ENCODE data around the gene EPC2.
"Not testable (repeated sequence)": the region's sequence is repeated elsewhere in the genome, so short reads cannot be mapped to it uniquely, and the experiment has no call there.

The EPC2 gene

DNA sequence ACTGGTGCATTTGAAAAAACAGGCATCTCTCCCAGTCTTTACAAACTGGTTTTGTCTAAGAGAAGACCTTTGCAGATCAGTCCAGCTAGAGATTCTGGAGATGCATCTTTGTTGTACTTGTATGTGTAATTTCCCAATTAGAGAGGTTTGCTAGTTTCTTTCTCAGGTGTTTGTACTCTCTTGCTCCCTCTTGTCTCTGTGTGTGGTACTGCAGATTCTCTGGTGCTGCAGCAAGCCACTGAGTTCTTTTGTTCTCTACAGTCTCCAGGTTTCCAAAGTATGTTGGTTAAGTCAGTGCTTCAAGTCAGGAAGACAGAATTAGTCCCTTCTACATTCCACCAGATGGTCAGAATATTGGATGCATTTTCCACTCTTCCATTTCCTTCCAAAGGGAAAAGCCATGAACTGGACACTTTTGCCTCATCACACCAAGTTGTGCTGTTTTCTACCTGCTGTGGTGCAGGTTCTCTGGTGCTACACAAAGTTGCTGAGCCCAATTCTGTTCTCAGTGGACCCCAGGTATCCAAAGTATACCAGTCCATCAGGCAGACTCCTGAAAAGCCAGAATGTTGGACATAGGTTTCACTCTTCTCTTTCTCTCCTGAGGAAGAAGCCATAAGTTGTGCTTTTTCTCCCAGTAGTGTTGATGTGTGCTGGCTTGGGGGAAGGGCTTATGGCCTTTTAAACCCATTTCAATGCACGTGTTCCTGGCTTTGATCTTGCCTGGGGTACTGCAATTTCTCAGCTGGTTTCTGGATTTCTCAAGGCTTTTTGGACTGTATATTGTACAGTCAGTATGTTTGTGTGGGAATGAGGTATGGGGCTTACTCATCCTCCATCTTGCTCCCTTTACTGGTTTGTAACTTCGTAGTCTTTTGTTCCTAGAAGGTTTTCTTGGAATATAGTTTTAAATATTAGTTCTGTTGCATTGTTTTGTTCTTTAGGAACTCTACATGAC, 29.8 kb downstream of the EPC2 start:
- peak; percentile 15 for DNase-seq (ENCODE audit: low read depth)

DNA sequence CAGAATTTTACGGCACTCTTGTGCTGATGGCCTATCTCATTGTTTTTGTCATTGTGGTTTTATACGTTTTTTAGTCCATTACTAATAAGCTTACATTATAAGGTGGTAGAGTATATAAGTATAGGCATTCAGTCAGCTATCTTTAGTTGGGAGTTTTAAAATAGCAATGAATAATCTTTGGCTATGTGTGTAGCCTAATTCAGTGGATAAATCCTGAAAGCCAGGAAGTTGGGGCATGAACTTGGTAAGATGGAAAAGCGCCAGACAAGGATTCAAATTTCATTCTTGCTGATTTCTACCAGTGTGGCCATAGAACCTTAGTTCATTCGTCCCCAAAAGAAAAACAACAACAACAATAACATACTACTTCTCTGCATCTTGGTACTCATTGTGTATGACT, 31.2 kb downstream of the EPC2 start:
- DNase-seq (ENCODE audit: low read depth), result peak; percentile 43

DNA sequence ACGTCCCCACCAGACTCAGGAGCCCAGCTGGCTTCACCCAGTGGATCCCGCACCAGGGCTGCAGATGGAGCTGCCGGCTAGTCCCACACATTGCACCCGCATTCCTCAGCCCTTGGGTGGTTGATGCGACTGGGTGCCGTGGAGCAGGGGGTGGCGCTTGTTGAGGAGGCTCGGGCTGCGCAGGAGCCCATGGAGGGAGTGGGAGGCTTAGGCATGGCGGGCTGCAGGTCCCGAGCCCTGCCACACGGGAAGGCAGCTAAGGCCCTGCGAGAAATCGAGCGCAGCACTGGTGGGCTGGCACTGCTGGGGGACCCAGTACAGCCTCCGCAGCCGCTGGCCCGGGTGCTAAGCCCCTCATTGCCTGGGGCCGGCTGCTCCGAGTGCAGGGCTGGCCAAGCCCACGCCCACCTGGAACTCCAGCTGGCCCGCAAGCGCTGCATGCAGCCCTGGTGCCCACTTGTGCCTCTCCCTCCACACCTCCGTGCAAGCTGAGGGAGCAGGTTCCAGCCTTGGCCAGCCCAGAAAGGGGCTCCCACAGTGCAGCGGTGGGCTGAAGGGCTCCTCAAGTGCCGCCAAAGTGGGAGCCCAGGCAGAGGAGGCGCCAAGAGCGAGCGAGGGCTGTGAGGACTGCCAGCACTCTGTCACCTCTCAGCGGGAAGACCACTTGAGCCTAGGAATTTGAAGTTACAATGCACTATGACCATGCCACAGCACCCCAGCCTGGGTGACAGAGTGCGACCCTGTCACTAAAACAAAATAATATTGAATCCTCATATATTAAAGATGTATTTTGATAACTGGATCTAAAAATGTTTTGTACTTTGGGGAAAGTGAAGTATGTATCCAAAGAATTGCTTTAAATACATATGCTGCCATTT, 34.0 kb downstream of the EPC2 start:
- DNase-seq (ENCODE audit: low read depth), result not testable (repeated sequence)

DNA sequence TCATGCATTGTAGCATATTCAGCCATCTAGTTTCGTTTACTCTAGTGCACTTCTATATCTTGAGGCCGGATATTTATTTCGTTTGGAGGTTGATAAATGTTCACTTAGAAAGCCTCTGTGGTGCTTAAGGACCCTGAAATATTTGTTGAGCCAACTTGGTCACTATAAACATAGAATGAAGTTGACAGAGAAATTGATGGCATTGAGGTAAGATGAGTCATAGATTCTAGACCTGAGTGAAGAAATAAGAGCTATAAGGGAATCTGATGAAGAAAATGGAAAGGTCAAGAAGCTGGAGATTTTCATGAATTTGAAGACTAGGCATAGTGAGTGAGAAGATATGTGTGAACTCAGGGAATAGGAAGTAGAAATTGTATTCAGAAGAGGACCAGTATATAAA, 35.9 kb downstream of the EPC2 start:
- DNase-seq (ENCODE audit: low read depth), result no peak

DNA sequence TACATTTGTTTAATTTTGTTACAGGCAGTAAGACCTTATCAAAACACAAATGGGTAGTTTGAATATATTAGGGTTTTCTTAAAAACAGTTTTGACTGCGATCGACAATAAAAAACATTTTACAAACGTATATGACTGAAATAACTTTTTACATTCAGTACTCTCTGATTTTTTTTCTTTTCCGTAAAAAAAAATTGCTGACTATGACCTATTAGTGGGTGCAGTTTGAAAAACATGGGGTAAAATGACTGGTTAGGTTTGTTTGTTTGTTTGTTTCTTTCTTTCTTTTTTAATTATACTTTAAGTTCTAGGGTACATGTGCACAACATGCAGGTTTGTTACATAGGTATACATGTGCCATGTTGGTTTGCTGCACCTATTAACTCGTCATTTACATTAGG, 36.9 kb downstream of the EPC2 start:
- DNase-seq (ENCODE audit: low read depth), result no peak

DNA sequence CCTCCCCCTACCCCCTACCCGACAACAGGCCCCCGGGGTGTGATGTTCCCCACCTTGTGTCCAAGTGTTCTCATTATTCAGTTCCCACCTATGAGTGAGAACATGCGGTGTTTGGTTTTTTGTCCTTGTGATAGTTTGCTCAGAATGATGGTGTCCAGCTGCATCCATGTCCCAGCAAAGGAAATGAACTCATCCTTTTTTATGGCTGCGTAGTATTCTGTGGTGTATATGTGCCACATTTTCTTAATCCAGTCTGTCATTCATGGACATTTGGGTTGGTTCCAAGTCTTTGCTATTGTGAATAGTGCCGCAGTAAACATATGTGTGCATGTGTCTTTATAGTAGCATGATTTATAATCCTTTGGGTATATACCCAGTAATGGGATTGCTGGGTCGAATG, 37.3 kb downstream of the EPC2 start:
- DNase-seq (ENCODE audit: low read depth), result not testable (repeated sequence)

DNA sequence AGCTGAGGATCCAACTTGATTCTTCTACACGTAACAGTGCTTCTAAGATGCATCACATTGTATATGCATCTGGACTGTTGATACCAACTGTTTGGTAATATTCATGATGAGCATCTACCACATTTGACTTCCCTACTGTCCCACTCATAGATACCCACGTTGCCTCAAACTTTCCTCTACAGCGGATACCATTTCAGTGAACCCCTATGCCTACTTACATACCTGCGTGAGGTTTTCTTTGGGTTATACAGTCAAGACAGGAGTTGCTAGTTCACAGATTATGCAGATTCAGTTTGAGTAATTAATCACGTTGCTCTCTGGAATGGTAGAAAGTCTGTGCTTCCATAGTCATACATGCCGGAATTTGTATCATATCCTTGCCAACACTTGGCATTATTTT, 40.0 kb downstream of the EPC2 start:
- no peak for DNase-seq (ENCODE audit: low read depth)

DNA sequence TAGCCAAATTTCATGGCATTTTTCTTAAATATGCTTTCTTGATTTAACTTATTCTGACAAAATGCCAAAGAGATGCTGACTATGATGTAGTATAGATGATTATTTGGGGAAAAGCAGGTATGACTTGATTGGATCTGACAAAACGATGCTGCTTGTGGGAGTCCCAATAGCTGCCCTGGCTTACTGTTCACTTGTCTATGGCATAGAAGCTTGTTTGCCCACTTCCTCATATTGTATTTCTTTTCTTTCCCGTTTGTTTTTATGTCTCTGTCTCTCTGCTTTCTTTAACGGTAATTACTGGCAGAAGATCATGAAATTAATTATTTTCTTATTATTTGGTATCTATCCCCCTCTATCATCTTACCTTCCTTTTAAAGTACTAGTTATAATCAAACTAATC, 43.0 kb downstream of the EPC2 start:
- DNase-seq (ENCODE audit: low read depth), result no peak

DNA sequence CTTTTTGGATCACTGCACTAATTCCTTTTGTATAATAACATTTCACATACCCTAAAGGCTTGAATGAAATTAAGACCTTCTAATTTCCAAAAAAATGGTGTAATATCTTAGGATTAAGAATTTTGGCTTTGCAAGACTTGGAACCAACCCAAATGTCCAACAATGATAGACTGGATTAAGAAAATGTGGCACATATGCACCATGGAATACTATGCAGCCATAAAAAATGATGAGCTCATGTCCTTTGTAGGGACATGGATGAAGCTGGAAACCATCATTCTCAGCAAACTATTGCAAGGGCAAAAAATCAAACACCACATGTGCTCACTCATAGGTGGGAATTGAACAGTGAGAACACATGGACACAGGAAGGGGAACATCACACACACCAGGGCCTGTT, 43.5 kb downstream of the EPC2 start:
- DNase-seq (ENCODE audit: low read depth), result not testable (repeated sequence)

DNA sequence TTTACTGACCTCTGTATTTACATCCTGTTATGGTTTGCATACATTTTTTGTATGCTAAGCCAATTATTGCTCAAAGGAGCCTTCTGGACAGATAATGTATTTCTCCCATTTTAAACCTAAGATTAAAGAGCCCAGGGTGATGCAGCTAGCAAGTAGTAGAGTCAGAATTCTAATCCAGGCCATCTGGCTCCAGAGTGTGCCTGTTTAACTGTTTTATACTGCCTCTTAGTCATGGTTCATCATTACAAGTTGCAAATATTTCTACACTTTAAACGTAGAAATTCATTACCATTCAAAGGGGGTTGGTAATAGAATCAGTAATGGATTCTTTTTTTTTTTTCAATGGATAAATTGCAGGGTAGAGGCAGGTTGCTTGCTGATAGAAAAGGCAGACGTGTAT, 52.4 kb downstream of the EPC2 start:
- no peak for DNase-seq (ENCODE audit: low read depth)

DNA sequence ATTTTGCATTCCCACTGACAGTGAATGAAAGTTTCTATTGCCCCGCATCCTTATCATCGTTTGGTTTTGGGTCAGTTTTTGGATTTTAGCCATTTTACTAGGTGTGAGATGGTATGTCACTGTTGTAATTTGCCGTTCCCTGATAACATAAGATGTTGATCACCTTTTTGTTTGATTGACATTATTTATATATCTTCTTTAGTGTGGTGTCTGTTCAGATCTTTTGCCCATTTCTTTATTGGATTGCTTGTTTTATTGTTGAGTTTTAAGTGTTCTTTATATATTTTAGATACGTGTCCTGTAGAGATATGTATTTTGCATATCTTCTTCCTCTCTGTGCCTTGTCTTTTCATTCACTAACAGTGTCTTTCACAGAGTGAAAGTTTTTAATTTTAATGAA, 55.3 kb downstream of the EPC2 start:
- DNase-seq (ENCODE audit: low read depth), result no peak

DNA sequence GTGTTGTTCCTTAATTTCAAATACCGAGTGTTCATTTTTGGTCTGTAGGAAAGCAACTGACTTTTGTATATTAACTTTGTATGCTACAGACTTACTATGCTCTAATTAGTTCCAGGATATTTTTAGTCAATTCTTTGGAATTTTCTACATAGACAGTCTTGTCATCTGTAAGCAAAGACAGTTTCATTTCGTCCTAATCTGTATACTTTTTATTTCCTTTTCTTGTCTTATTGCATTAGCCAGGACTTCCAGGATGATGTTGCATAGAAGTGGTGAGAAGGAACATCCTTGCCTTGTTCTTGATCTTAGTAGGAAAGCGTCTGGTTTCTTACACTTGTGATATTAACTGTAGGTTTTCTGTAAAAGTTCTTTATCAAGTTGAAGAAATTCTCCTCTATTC, 56.5 kb downstream of the EPC2 start:
- DNase-seq (ENCODE audit: low read depth), result no peak

DNA sequence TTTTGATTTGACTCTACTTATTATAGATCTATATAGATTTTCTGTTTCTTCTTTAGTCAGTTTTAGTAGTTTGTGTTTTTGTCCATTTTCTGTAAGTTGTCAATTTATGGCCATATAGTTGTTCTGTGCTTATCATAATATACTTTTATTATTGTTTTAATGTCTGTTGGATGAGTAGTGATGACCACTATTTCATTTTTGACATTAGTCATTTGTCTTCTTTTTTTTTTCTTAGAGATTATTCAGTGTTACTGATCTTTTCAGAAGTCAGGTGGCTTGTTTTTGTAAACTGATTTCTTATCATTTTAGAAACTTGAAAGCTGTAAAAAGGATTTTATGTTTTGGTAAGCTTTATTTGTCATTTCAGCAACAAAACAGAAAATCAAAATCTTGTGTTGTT, 57.3 kb downstream of the EPC2 start:
- DNase-seq (ENCODE audit: low read depth), result no peak

DNA sequence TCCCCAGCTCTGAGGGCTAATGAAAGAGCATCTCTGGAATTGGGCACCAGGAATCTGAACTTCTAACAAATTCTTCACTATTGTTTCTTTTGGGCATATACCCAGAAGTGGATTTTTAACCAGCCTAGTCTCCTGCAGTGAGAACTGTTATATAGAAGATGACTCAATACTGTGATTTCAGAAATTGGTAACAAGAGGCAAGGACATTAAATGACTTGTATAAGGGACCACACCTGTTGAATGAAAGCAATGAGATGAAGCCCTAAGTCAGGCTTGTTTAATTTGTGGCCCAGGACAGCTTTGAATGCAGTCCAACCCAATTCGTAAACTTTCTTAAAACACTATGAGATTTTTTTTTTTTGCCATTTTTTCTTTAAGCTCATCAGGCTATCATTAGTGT, 57.9 kb downstream of the EPC2 start:
- DNase-seq (ENCODE audit: low read depth), result no peak

DNA sequence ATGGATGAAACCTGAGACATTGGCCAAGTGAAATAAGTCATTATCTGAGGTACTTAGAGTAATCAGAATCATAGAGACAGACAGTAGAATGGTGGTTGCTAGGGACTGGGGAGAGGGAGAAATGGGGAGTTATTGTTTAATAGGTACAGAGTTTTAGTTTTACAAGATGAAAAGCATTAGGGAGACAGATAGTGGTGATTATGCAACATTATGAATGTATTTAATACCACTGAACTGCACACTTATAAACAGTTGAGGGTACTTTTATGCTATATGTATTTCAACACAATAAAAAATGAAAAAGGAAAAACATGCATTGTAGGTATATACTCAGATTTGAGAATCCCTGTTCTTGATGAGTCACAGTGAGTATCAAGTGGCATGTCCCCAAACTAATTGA, 59.7 kb downstream of the EPC2 start:
- DNase-seq (ENCODE audit: low read depth), result no peak

DNA sequence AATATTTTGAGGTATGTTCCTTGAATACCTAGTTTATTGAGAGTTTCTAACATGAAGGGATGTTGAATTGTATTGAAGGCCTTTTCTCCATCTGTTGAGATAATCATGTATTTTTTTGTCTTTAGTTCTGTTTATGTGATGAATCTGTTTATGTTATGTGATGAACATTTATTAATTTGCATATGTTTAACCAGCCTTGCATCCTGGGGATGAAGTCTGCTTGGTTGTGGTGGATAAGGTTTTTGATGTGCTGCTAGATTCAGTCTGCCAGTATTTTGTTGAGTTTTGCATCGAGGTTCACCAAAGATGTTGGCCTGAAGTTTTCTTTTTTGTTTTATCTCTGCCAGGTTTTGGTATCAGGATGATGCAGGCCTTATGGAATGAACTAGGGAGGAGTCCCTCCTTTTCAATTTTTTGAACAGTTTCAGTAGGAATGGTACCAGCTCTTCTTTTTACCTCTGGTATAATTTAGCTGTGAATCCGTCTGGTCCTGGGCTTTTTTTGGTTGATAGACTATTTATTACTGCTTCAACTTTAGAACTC, 71.9 kb downstream of the EPC2 start:
- DNase-seq (ENCODE audit: low read depth), result no peak

DNA sequence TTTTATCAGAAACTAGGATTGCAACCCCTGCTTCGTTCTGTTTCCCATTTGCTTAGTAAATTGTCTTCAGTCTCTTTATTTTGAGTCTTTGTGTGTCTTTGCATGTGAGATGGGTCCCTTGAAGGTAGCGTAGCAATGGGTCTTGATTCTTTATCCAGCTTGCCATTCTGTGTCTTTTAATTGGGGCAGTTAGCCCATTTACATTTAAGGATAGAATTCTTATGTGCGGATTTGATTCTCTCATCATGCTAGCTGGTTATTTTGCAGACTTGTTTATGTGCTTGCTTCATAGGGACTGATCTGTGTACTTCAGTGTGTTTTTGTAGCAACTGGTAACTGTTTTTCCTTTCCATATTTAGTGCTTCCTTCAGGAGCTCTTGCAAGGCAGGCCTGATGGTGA, 73.5 kb downstream of the EPC2 start:
- no peak for DNase-seq (ENCODE audit: low read depth)

DNA sequence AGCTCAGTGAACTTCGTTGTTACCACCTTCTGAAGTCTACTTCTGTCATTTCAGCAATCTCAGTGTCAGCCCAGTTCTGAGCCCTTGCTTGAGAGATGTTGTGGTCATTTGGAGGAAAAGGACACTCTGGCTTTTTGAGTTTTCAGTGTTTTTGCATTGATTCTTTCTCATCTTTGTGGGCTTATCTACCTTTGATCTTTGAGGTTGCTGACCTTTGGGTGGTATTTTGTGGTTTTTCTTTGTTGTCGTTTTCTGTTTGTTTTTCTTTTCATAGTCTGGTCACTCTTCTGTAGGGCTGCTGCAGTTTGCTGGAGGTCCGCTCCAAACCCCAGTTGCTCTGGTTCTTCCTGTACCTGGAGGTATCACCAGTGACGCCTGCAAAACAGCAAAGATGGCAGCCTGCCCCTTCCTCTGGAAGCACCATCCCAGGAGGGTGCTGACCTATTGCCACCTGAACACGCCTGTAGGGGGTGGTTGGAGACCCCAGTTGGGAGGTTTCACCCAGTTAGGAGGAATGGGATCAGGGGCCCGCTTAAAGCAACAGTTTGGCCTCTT, 74.7 kb downstream of the EPC2 start:
- no peak for DNase-seq (ENCODE audit: low read depth)

DNA sequence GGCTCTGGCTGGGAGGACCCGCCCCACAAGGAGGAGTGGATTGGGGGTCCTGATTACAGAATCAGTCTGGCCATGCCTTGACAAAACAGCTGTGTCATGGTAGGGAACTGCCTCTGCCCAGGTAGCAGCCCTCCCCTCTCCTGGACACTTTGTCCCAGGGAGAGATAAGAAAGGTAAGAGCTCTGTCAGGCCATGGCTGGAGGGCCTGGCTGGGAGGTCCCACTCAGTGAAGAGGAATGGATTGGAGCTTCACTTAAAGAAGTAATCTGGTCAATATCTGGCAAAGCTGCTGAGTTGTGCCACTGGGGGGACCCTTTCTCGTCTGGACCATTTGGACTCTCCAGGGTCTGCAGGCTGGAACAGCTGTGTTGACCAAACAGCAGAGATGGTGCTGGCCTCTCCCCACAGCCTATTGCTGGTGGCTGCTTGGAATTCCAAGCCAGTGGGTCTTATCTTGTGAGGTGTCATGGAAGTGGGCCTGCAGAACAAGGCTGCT, 75.4 kb downstream of the EPC2 start:
- no peak for DNase-seq (ENCODE audit: low read depth)

DNA sequence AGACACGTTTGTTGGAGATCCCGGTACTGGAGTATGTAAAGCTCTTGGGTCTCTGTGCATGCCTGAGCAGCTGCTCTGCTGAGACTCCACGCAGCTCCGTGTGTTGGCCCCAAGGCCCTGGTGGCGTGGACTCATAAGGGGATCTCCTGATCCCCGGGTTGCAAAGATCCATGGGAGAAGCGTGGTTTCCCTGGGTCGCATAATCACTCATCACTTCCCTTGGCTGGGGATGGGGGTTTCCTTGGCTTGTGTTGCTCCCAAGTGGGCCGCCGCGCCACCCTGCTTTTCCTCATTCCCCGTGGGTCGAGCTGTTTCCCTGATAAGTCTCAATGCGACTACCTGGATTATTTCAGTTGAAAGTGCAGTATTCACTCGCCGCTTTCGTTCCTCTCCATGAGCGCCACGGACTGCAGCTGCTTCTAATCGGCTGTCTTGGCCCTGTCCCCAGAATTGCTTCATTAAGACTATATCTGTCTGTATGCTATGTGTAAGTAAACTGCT, 76.0 kb downstream of the EPC2 start:
- peak; percentile 18 for DNase-seq (ENCODE audit: low read depth)

DNA sequence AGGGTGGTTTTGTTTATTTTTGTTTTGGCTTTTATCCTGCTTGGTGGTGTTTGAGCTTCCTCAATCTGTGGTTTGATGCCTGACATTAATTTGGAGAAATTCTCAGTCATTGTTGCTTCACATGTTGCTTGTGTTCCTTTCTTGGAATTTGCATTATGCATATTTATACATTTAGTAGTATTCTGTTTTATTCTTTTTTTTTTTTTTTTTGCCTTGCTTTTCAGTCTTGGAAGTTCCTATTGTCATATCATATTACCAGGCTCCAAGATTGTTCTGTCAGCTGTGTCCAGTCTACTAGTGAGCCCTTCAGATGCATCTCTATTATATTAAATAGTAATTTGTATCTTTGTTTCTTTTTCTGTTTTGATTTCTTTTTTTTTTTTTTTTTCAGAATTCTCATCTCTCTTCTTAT, 77.0 kb downstream of the EPC2 start:
- peak; percentile 36 for DNase-seq (ENCODE audit: low read depth)

All from EH (cell line).